ENCODE measurements around the gene THBS3. TPM values are rescaled to one million over a fixed set of nuclear protein-coding genes. Genes with fewer than 3 reads are reported as not detected.

The THBS3 gene
- total RNA-seq: 61.9 and 66.6 TPM in 2 replicates

GRCh38 chr1:155207806-155208540 lies at the start of gene THBS3:
Gene THBS3, minus strand, starts transcription at chr1:155207897. Its CDS starts 21 bp downstream, at chr1:155207876.
- TF ChIP-seq CTCF (IDR thresholded peaks at IDR 0.05; ENCODE audit: extremely low read depth, low read depth, low read length): no peak
- H3K36me3 ChIP-seq (ENCODE audit: insufficient read depth, low read length): peaks cover 17% of the 10 kb centered on the region

GRCh38 chr1:155256058-155256852 lies 48.6 kb upstream of the THBS3 start:
- H3K9me3 ChIP-seq (ENCODE audit: low read depth, low read length): no peaks in the 10 kb centered on the region
- H3K4me2 ChIP-seq (ENCODE audit: insufficient read depth, low read length): peak overlapping the region; percentile 90
- DNase-seq (ENCODE audit: insufficient read length, low spot score, missing footprints): peak; percentile 86
- H3K27ac ChIP-seq (ENCODE audit: low read depth, low read length): peak overlapping the region; percentile 87
- peaks cover 38% of the 10 kb centered on the region for H3K36me3 ChIP-seq (ENCODE audit: insufficient read depth, low read length)
- peaks cover 31% of the 10 kb centered on the region for H3K4me1 ChIP-seq (ENCODE audit: insufficient read depth, low read length)
- peak overlapping the region; percentile 88 for H3K4me3 ChIP-seq (ENCODE audit: insufficient read depth, low read length)
- no peak for TF ChIP-seq CTCF (IDR thresholded peaks at IDR 0.05; ENCODE audit: extremely low read depth, low read depth, low read length)
- no peaks in the 10 kb centered on the region for H3K27me3 ChIP-seq (ENCODE audit: insufficient read depth, low read length)
- peaks cover 37% of the 10 kb centered on the region for H3K79me2 ChIP-seq (ENCODE audit: insufficient read depth, low read length)
- peaks cover 3% of the 10 kb centered on the region for H4K20me1 ChIP-seq (ENCODE audit: insufficient read depth, low read length)
- peak overlapping the region; percentile 94 for H2AFZ ChIP-seq (ENCODE audit: low read length)

More at GRCh38 chr1:155207806-155208540, at the start of gene THBS3:
- H4K20me1 ChIP-seq (ENCODE audit: insufficient read depth, low read length): no peaks in the 10 kb centered on the region
- peak within 1 kb of the TSS; percentile 95 for H3K4me3 ChIP-seq (ENCODE audit: insufficient read depth, low read length)
- peak; percentile 92 for DNase-seq (ENCODE audit: insufficient read length, low spot score, missing footprints)
- H3K4me2 ChIP-seq (ENCODE audit: insufficient read depth, low read length): peak within 1 kb of the TSS; percentile 100
- peaks cover 27% of the 10 kb centered on the region for H3K4me1 ChIP-seq (ENCODE audit: insufficient read depth, low read length)
- peak within 1 kb of the TSS; percentile 74 for H2AFZ ChIP-seq (ENCODE audit: low read length)
- no peaks in the 10 kb centered on the region for H3K27me3 ChIP-seq (ENCODE audit: insufficient read depth, low read length)
- peak within 1 kb of the TSS; percentile 94 for H3K27ac ChIP-seq (ENCODE audit: low read depth, low read length)
- no peaks in the 10 kb centered on the region for H3K9me3 ChIP-seq (ENCODE audit: low read depth, low read length)
- H3K79me2 ChIP-seq (ENCODE audit: insufficient read depth, low read length): peaks cover 13% of the 10 kb centered on the region

GRCh38 chr1:155255243-155256007 lies 47.7 kb upstream of the THBS3 start, which contains the start of gene ENTREP3:
Gene ENTREP3, minus strand, starts transcription at chr1:155255483. Its CDS starts 606 bp downstream, at chr1:155254877.
- H3K27ac ChIP-seq (ENCODE audit: low read depth, low read length): peak within 1 kb of the TSS; percentile 87
- peak within 1 kb of the TSS; percentile 88 for H3K4me3 ChIP-seq (ENCODE audit: insufficient read depth, low read length)
- peak within 1 kb of the TSS; percentile 90 for H3K4me2 ChIP-seq (ENCODE audit: insufficient read depth, low read length)
- H3K36me3 ChIP-seq (ENCODE audit: insufficient read depth, low read length): peaks cover 38% of the 10 kb centered on the region
- H2AFZ ChIP-seq (ENCODE audit: low read length): peak within 1 kb of the TSS; percentile 94
- peaks cover 29% of the 10 kb centered on the region for H3K79me2 ChIP-seq (ENCODE audit: insufficient read depth, low read length)
- no peak for TF ChIP-seq CTCF (IDR thresholded peaks at IDR 0.05; ENCODE audit: extremely low read depth, low read depth, low read length)
- H4K20me1 ChIP-seq (ENCODE audit: insufficient read depth, low read length): peaks cover 3% of the 10 kb centered on the region
- no peaks in the 10 kb centered on the region for H3K9me3 ChIP-seq (ENCODE audit: low read depth, low read length)
- DNase-seq (ENCODE audit: insufficient read length, low spot score, missing footprints): peak; percentile 99
- no peaks in the 10 kb centered on the region for H3K27me3 ChIP-seq (ENCODE audit: insufficient read depth, low read length)
- H3K4me1 ChIP-seq (ENCODE audit: insufficient read depth, low read length): peaks cover 29% of the 10 kb centered on the region
